NT2/D1 (cell line): ENCODE data around the gene TARS2.

Source experiments
- SUZ12 ChIP-seq: IDR thresholded peaks from 2 replicates; pipeline ENCODE4 v1.6.1; 2011; ENCODE audit not compliant: insufficient read length, insufficient read depth; ENCODE audit errors: extremely low read depth
- YY1 ChIP-seq: IDR thresholded peaks from 2 replicates; pipeline ENCODE4 v1.6.1; 2011; ENCODE audit not compliant: insufficient read length, insufficient read depth
- ZNF274 ChIP-seq: IDR thresholded peaks from 2 replicates; pipeline ENCODE4 v1.6.1; 2011; ENCODE audit warnings: mild to moderate bottlenecking, low read depth, low read length

DNA sequence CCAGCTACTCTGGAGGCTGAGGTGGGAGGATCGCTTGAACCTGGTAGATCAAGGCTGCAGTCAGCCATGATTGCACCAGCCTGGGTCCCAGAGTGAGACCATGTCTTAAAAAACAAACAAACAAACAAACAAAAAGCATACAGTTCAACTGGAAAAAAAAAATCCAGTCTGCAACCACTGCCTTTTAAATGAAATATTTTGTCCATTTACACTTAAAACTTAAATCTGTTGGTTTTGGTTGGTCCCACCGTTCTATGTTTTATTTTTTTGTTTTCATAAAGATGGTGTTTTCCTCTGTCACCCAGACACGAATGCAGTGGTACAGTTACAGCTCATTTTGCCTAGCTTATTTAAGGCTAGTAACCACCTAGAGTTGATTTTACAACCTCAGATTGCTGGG is 38.1 kb downstream of the TARS2 start:
- TF ChIP-seq SUZ12, result no peak
- TF ChIP-seq YY1, result no peak
- no peak for TF ChIP-seq ZNF274
